Lower leg skin (tissue), 3 donors: ENCODE data around the gene CHD3.

ENCODE experiments used
- POLR2A ChIP-seq, 2 donors: fragments of 450-650 bp; IDR thresholded peaks; one replicate each; pipeline ENCODE4 v1.6.1; 2016 to 2017; ENCODE audit warnings: antibody characterized with exemption in 2 of 2, mild to moderate bottlenecking in 1 of 2, moderate library complexity in 1 of 2
- TF ChIP-seq, protein P1 (sequence below), 3 donors: fragments of 450-650 bp; IDR thresholded peaks; one replicate each; pipeline ENCODE4 v1.5.1; 2016; ENCODE audit warnings: antibody characterized with exemption in 3 of 3, mild to moderate bottlenecking in 3 of 3, moderate library complexity in 2 of 3

DNA sequence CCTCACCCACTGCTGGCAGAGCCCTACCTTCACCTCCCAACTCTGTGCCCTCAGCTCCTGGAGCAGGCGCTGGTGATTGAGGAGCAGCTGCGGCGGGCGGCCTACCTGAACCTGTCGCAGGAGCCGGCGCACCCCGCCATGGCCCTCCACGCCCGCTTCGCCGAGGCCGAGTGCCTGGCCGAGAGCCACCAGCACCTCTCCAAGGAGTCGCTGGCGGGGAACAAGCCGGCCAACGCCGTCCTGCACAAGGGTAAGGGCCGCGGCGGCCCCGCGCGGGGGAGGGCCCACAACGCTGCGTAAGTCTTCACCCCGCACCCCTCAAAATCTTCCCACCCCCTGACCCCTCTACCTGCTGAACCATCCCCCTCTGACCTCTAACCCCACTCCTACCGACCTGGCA, 20.5 kb downstream of the CHD3 start:
- TF ChIP-seq, protein P1, sequence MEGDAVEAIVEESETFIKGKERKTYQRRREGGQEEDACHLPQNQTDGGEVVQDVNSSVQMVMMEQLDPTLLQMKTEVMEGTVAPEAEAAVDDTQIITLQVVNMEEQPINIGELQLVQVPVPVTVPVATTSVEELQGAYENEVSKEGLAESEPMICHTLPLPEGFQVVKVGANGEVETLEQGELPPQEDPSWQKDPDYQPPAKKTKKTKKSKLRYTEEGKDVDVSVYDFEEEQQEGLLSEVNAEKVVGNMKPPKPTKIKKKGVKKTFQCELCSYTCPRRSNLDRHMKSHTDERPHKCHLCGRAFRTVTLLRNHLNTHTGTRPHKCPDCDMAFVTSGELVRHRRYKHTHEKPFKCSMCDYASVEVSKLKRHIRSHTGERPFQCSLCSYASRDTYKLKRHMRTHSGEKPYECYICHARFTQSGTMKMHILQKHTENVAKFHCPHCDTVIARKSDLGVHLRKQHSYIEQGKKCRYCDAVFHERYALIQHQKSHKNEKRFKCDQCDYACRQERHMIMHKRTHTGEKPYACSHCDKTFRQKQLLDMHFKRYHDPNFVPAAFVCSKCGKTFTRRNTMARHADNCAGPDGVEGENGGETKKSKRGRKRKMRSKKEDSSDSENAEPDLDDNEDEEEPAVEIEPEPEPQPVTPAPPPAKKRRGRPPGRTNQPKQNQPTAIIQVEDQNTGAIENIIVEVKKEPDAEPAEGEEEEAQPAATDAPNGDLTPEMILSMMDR (IDR thresholded peaks at IDR 0.05), result no peak
- no peak for TF ChIP-seq POLR2A (IDR thresholded peaks at IDR 0.05)
